ENCODE results near the gene ZNF700.

The ZNF700 gene

GRCh38 chr19:11995174-11995573, 70.3 kb downstream of the ZNF700 start:
- Histone ChIP-seq H3K9me2 (replicated peaks; ENCODE audit: low read depth, low read length) (no peaks in the 10 kb centered on the region), H2AFZ (ENCODE audit: low read length) (no peak overlapping the region), H3K9ac (ENCODE audit: low read depth, low read length, poor library complexity, severe bottlenecking) (no peak overlapping the region), H3K36me3 (ENCODE audit: insufficient read depth, low read length) (no peaks in the 10 kb centered on the region), H4K20me1 (ENCODE audit: insufficient read depth, low read length, poor library complexity, severe bottlenecking) (peaks cover 42% of the 10 kb centered on the region), H3K4me3 (ENCODE audit: low read length, poor library complexity, severe bottlenecking) (no peak overlapping the region), H3F3A (ENCODE audit: low read depth) (no peaks in the 10 kb centered on the region), H3K27me3 (ENCODE audit: insufficient read depth, low read length, poor library complexity, severe bottlenecking) (no peaks in the 10 kb centered on the region), H3K79me2 (ENCODE audit: insufficient read depth, low read length) (peaks cover 94% of the 10 kb centered on the region), H3K4me1 (ENCODE audit: insufficient read depth, low read length, poor library complexity, severe bottlenecking) (peaks cover 39% of the 10 kb centered on the region), H3K9me3 (ENCODE audit: insufficient read depth, low read depth, low read length) (no peaks in the 10 kb centered on the region), H3K4me2 (ENCODE audit: low read depth, low read length, poor library complexity, severe bottlenecking) (peak overlapping the region; percentile 7)
- TF ChIP-seq CTCF (conservative IDR thresholded peaks at IDR 0.05; ENCODE audit: low read length) (no peak), EZH2phosphoT487 (IDR thresholded peaks at IDR 0.05; ENCODE audit: borderline replicate concordance) (no peak)
